ENCODE data around the gene FAM50B.

DNA sequence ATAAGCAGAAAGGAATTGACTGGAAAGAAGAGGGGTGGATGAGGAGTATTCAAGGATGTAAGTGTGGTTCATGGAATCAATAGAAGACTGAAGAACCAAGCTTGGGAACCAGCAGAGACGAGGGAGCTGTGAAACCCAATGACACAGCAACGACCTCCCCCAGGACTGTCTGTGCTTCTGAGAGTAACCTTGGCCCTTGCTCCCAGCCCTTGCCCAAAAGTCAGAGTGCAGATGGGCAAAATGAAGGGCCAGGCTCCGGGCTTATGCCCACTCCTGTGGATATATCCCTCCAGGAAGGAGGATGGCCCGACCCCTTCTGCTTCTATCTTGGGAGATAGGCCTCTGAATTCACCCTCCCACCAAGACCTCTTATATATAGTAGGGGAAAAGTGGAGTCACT, 24.9 kb downstream of the FAM50B start:
- TF ChIP-seq, protein P1, sequence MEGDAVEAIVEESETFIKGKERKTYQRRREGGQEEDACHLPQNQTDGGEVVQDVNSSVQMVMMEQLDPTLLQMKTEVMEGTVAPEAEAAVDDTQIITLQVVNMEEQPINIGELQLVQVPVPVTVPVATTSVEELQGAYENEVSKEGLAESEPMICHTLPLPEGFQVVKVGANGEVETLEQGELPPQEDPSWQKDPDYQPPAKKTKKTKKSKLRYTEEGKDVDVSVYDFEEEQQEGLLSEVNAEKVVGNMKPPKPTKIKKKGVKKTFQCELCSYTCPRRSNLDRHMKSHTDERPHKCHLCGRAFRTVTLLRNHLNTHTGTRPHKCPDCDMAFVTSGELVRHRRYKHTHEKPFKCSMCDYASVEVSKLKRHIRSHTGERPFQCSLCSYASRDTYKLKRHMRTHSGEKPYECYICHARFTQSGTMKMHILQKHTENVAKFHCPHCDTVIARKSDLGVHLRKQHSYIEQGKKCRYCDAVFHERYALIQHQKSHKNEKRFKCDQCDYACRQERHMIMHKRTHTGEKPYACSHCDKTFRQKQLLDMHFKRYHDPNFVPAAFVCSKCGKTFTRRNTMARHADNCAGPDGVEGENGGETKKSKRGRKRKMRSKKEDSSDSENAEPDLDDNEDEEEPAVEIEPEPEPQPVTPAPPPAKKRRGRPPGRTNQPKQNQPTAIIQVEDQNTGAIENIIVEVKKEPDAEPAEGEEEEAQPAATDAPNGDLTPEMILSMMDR (IDR thresholded peaks at IDR 0.05; ENCODE audit: poor library complexity, severe bottlenecking): no peak
- TF ChIP-seq POLR2AphosphoS5 (IDR thresholded peaks at IDR 0.05): no peak
- TF ChIP-seq, protein P2, sequence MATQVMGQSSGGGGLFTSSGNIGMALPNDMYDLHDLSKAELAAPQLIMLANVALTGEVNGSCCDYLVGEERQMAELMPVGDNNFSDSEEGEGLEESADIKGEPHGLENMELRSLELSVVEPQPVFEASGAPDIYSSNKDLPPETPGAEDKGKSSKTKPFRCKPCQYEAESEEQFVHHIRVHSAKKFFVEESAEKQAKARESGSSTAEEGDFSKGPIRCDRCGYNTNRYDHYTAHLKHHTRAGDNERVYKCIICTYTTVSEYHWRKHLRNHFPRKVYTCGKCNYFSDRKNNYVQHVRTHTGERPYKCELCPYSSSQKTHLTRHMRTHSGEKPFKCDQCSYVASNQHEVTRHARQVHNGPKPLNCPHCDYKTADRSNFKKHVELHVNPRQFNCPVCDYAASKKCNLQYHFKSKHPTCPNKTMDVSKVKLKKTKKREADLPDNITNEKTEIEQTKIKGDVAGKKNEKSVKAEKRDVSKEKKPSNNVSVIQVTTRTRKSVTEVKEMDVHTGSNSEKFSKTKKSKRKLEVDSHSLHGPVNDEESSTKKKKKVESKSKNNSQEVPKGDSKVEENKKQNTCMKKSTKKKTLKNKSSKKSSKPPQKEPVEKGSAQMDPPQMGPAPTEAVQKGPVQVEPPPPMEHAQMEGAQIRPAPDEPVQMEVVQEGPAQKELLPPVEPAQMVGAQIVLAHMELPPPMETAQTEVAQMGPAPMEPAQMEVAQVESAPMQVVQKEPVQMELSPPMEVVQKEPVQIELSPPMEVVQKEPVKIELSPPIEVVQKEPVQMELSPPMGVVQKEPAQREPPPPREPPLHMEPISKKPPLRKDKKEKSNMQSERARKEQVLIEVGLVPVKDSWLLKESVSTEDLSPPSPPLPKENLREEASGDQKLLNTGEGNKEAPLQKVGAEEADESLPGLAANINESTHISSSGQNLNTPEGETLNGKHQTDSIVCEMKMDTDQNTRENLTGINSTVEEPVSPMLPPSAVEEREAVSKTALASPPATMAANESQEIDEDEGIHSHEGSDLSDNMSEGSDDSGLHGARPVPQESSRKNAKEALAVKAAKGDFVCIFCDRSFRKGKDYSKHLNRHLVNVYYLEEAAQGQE (IDR thresholded peaks at IDR 0.05; ENCODE audit: borderline replicate concordance): no peak
- TF ChIP-seq EP300 (conservative IDR thresholded peaks at IDR 0.05; ENCODE audit: poor library complexity, severe bottlenecking): no peak
- TF ChIP-seq EZH2 (IDR thresholded peaks at IDR 0.05; ENCODE audit: borderline replicate concordance, insufficient read depth, low read length, poor library complexity, severe bottlenecking): no peak
- TF ChIP-seq RAD21 (conservative IDR thresholded peaks at IDR 0.05): no peak
- no peak for TF ChIP-seq MXI1 (conservative IDR thresholded peaks at IDR 0.05; ENCODE audit: poor library complexity, severe bottlenecking)
